Activated CD4-positive, alpha-beta memory T cell treated with anti-CD3 and anti-CD28 coated beads for 36 hours (primary cell): Measurements from ENCODE around the gene HECTD4. TPM values are rescaled to one million over a fixed set of nuclear protein-coding genes. Genes with fewer than 3 reads are reported as not detected.

ENCODE experiments used
- CTCF ChIA-PET: fragments of 350-600 bp; sonication (Branson Sonifier 250); formaldehyde crosslinking; loops from one replicate; lab custom pipeline; 2021; ENCODE audit warnings: antibody characterized with exemption, inconsistent platforms; lab: Charles Lee
- POLR2A ChIA-PET: fragments of 350-600 bp; sonication (Branson Sonifier 250); formaldehyde crosslinking; loops from one replicate; lab custom pipeline; 2021; ENCODE audit warnings: antibody characterized with exemption; lab: Charles Lee
- DNase-seq: peaks from one replicate; pipeline ENCODE4 v3.0.0-alpha.2; 2020
- H3K27ac Mint-ChIP-seq: one replicate; pipeline ENCODE4 v1.8.0; 2021; ENCODE audit warnings: mixed read lengths
- H3K27me3 Mint-ChIP-seq: one replicate; pipeline ENCODE4 v1.8.0; 2021; ENCODE audit warnings: mixed read lengths
- H3K36me3 Mint-ChIP-seq: one replicate; pipeline ENCODE4 v1.8.0; 2021; ENCODE audit warnings: mixed read lengths
- H3K4me1 Mint-ChIP-seq: one replicate; pipeline ENCODE4 v1.8.0; 2021; ENCODE audit warnings: low read depth, mixed read lengths
- H3K4me3 Mint-ChIP-seq: one replicate; pipeline ENCODE4 v1.8.0; 2021; ENCODE audit warnings: mild to moderate bottlenecking, mixed read lengths
- H3K9me3 Mint-ChIP-seq: one replicate; pipeline ENCODE4 v1.8.0; 2021; ENCODE audit warnings: mixed read lengths
- intact Hi-C: fragments of 100-400 bp; cut with micrococcal nuclease; formaldehyde crosslinking; loops from one replicate; pipeline ENCODE4 v1.15.1; 2023
- total RNA-seq, 2 experiments: library from RNA; stranded (reverse); gene quantifications; one replicate each; pipeline ENCODE4 v1.2.3, GENCODE V29; 2021

HECTD4 gene
- total RNA-seq, 2 experiments from 2014 or later, result 24.0 to 24.4 TPM

GRCh38 chr12:112307317-112308011, 74.8 kb downstream of the HECTD4 start:
- H3K9me3 Mint-ChIP-seq, result no peaks in the 10 kb centered on the region
- peaks cover 23% of the 10 kb centered on the region for H3K36me3 Mint-ChIP-seq
- H3K27me3 Mint-ChIP-seq, result no peaks in the 10 kb centered on the region
- H3K4me3 Mint-ChIP-seq, result no peak overlapping the region
- ChIA-PET CTCF (interaction anchor here (0.7 kb wide), 1 partner anchor 208 kb away, joined by 3 read pairs; no protein-coding TSS in a partner anchor), POLR2A (no interaction called here)
- DNase-seq, result no peak
- peaks cover 14% of the 10 kb centered on the region for H3K4me1 Mint-ChIP-seq
- intact Hi-C loops, result no loop called here
- H3K27ac Mint-ChIP-seq, result no peak overlapping the region

GRCh38 chr12:112305951-112306350, 76.3 kb downstream of the HECTD4 start:
- intact Hi-C loops, result no loop called here
- peaks cover 18% of the 10 kb centered on the region for H3K36me3 Mint-ChIP-seq
- peaks cover 14% of the 10 kb centered on the region for H3K4me1 Mint-ChIP-seq
- no peak overlapping the region for H3K4me3 Mint-ChIP-seq
- ChIA-PET POLR2A (no interaction called here), CTCF (no interaction called here)
- H3K27me3 Mint-ChIP-seq, result no peaks in the 10 kb centered on the region
- no peak for DNase-seq
- no peaks in the 10 kb centered on the region for H3K9me3 Mint-ChIP-seq
- no peak overlapping the region for H3K27ac Mint-ChIP-seq

GRCh38 chr12:112304436-112304835, 77.8 kb downstream of the HECTD4 start:
- Mint-ChIP-seq H3K4me1 (peaks cover 8% of the 10 kb centered on the region), H3K27ac (no peak overlapping the region), H3K36me3 (peaks cover 18% of the 10 kb centered on the region), H3K4me3 (no peak overlapping the region), H3K27me3 (no peaks in the 10 kb centered on the region), H3K9me3 (no peaks in the 10 kb centered on the region)
- no peak for DNase-seq
- intact Hi-C loops, result loop anchor here (5.0 kb wide), 1 partner anchor 292 kb away; the partner anchor contains the start of genes ERP29 and TMEM116
- ChIA-PET CTCF (no interaction called here), POLR2A (no interaction called here)

GRCh38 chr12:112303799-112304198, 78.4 kb downstream of the HECTD4 start:
- no peak for DNase-seq
- Mint-ChIP-seq H3K36me3 (peaks cover 17% of the 10 kb centered on the region), H3K27ac (peak overlapping the region; percentile 18), H3K9me3 (no peaks in the 10 kb centered on the region), H3K4me3 (no peak overlapping the region), H3K4me1 (peaks cover 8% of the 10 kb centered on the region), H3K27me3 (no peaks in the 10 kb centered on the region)
- POLR2A ChIA-PET, result no interaction called here
- intact Hi-C loops, result loop anchor here (2.0 to 5.0 kb wide), 2 partner anchors 83 to 291 kb away; partner anchors contain the start of genes ERP29 and TMEM116
- CTCF ChIA-PET, result no interaction called here

GRCh38 chr12:112303004-112303403, 79.2 kb downstream of the HECTD4 start:
- Mint-ChIP-seq H3K27me3 (no peaks in the 10 kb centered on the region), H3K4me3 (no peak overlapping the region), H3K9me3 (no peaks in the 10 kb centered on the region), H3K27ac (peak overlapping the region; percentile 82), H3K36me3 (peaks cover 15% of the 10 kb centered on the region), H3K4me1 (peaks cover 8% of the 10 kb centered on the region)
- CTCF ChIA-PET, result interaction anchor here (1.2 kb wide), 1 partner anchor 85 kb away, joined by 6 read pairs; no protein-coding TSS in a partner anchor
- DNase-seq, result peak; percentile 77
- POLR2A ChIA-PET, result no interaction called here
- intact Hi-C loops, result loop anchor here (2.0 to 5.0 kb wide), 2 partner anchors 84 to 291 kb away; partner anchors contain the start of genes ERP29 and TMEM116

GRCh38 chr12:112299704-112300103, 82.5 kb downstream of the HECTD4 start:
- no peaks in the 10 kb centered on the region for H3K27me3 Mint-ChIP-seq
- no peak for DNase-seq
- peaks cover 8% of the 10 kb centered on the region for H3K4me1 Mint-ChIP-seq
- H3K9me3 Mint-ChIP-seq, result no peaks in the 10 kb centered on the region
- intact Hi-C loops, result loop anchor here (5.0 kb wide), 1 partner anchor 287 kb away; the partner anchor contains the start of genes ERP29 and TMEM116
- H3K36me3 Mint-ChIP-seq, result peaks cover 10% of the 10 kb centered on the region
- no peak overlapping the region for H3K4me3 Mint-ChIP-seq
- POLR2A ChIA-PET, result no interaction called here
- H3K27ac Mint-ChIP-seq, result no peak overlapping the region
- CTCF ChIA-PET, result no interaction called here

- DNase-seq, result no peak
- peaks cover 3% of the 10 kb centered on the region for H3K36me3 Mint-ChIP-seq
- POLR2A ChIA-PET, result no interaction called here
- H3K9me3 Mint-ChIP-seq, result no peaks in the 10 kb centered on the region
- no peak overlapping the region for H3K27ac Mint-ChIP-seq
- CTCF ChIA-PET, result no interaction called here
- no peak overlapping the region for H3K4me3 Mint-ChIP-seq
- H3K27me3 Mint-ChIP-seq, result no peaks in the 10 kb centered on the region
- no peaks in the 10 kb centered on the region for H3K4me1 Mint-ChIP-seq
- intact Hi-C loops, result no loop called here
Observed at GRCh38 chr12:112297188-112297587, 85.0 kb downstream of the HECTD4 start.

- POLR2A ChIA-PET, result no interaction called here
- no peaks in the 10 kb centered on the region for H3K9me3 Mint-ChIP-seq
- CTCF ChIA-PET, result no interaction called here
- H3K27ac Mint-ChIP-seq, result no peak overlapping the region
- H3K4me3 Mint-ChIP-seq, result no peak overlapping the region
- no peaks in the 10 kb centered on the region for H3K4me1 Mint-ChIP-seq
- no peaks in the 10 kb centered on the region for H3K27me3 Mint-ChIP-seq
- no peak for DNase-seq
- intact Hi-C loops, result no loop called here
- H3K36me3 Mint-ChIP-seq, result no peaks in the 10 kb centered on the region
Observed at GRCh38 chr12:112296183-112296582, 86.0 kb downstream of the HECTD4 start.

- no peak for DNase-seq
- Mint-ChIP-seq H3K36me3 (peaks cover 2% of the 10 kb centered on the region), H3K4me3 (no peak overlapping the region), H3K4me1 (no peaks in the 10 kb centered on the region), H3K9me3 (no peaks in the 10 kb centered on the region), H3K27ac (no peak overlapping the region), H3K27me3 (no peaks in the 10 kb centered on the region)
- intact Hi-C loops, result no loop called here
- ChIA-PET CTCF (interaction anchor here (1.3 kb wide), 1 partner anchor 92 kb away, joined by 4 read pairs; no protein-coding TSS in a partner anchor), POLR2A (no interaction called here)
Observed at GRCh38 chr12:112294793-112295192, 87.4 kb downstream of the HECTD4 start.

GRCh38 chr12:112288638-112289037, 93.6 kb downstream of the HECTD4 start:
- H3K4me1 Mint-ChIP-seq, result no peaks in the 10 kb centered on the region
- DNase-seq, result no peak
- no peaks in the 10 kb centered on the region for H3K27me3 Mint-ChIP-seq
- H3K27ac Mint-ChIP-seq, result no peak overlapping the region
- intact Hi-C loops, result no loop called here
- CTCF ChIA-PET, result no interaction called here
- H3K9me3 Mint-ChIP-seq, result peaks cover 9% of the 10 kb centered on the region
- H3K4me3 Mint-ChIP-seq, result no peak overlapping the region
- POLR2A ChIA-PET, result no interaction called here
- H3K36me3 Mint-ChIP-seq, result peaks cover 10% of the 10 kb centered on the region

GRCh38 chr12:112285600-112286401, 96.4 kb downstream of the HECTD4 start:
- no peaks in the 10 kb centered on the region for H3K27me3 Mint-ChIP-seq
- DNase-seq, result no peak
- no peaks in the 10 kb centered on the region for H3K4me1 Mint-ChIP-seq
- peaks cover 9% of the 10 kb centered on the region for H3K36me3 Mint-ChIP-seq
- H3K9me3 Mint-ChIP-seq, result peaks cover 9% of the 10 kb centered on the region
- intact Hi-C loops, result no loop called here
- CTCF ChIA-PET, result no interaction called here
- POLR2A ChIA-PET, result no interaction called here
- no peak overlapping the region for H3K4me3 Mint-ChIP-seq
- H3K27ac Mint-ChIP-seq, result no peak overlapping the region

GRCh38 chr12:112283546-112283945, 98.7 kb downstream of the HECTD4 start:
- Mint-ChIP-seq H3K9me3 (peaks cover 2% of the 10 kb centered on the region), H3K4me3 (no peak overlapping the region), H3K27ac (no peak overlapping the region), H3K36me3 (peaks cover 2% of the 10 kb centered on the region), H3K4me1 (no peaks in the 10 kb centered on the region), H3K27me3 (no peaks in the 10 kb centered on the region)
- ChIA-PET CTCF (interaction anchor here (0.8 kb wide), 1 partner anchor 331 kb away, joined by 3 read pairs; no protein-coding TSS in a partner anchor), POLR2A (no interaction called here)
- no peak for DNase-seq
- intact Hi-C loops, result no loop called here
